ENCODE results near the gene ZNF841. TPM values are rescaled to one million over a fixed set of nuclear protein-coding genes. Genes with fewer than 3 reads are reported as not detected.

Gene ZNF841
- total and polyA plus RNA-seq, 2 of the 8 experiments (the other 6 are each of a cell fraction or from before 2014, with no cell fraction given), result 4.1 to 17.9 TPM

DNA sequence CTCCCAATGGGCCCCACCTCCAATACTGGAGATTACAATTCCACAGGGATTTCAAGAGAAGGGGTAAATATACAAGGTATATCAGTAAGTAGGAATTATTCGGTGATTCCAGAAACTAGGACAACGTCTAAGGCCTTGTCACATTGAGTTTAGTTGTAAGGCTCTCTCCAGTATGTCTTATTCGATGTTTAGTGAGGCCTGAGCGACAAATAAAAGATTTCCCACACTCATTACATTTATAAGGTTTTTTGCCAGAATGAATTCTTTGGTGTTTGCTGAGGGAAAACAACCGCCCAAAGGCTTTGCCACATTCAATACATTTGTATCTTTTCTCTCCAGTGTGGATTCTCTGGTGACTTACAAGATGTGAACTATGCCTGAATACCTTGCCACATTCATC is 19.1 kb upstream of the ZNF841 start:
- Histone ChIP-seq H4K91ac (replicated peaks; ENCODE audit: insufficient read length, low read length) (no peak overlapping the region), H3K9me3 (ENCODE audit: insufficient read depth in 2 of 2, low read depth in 1 of 2, low read length in 1 of 2) (peaks cover 94 to 95% of the 10 kb centered on the region in 2 experiments), H4K5ac (ENCODE audit: insufficient read length, low read depth, low read length) (no peak overlapping the region), H3K9ac (replicated peaks in 1 of 4; ENCODE audit: extremely low read depth in 1 of 4, low read depth in 3 of 4, low read length in 3 of 4) (no peak overlapping the region), H3K27me3 (replicated peaks in 1 of 4; ENCODE audit: control insufficient read depth in 3 of 4, extremely low read depth in 1 of 4, insufficient read depth in 3 of 4, low read length in 3 of 4) (no peaks in the 10 kb centered on the region), H3K27ac (ENCODE audit: low read depth, low read length) (no peak overlapping the region), H2BK12ac (ENCODE audit: low read depth, low read length) (no peak overlapping the region), H3K4me1 (replicated peaks in 1 of 4; ENCODE audit: control insufficient read depth in 3 of 4, insufficient read depth in 4 of 4, low read length in 3 of 4) (no peaks in the 10 kb centered on the region), H2AK5ac (ENCODE audit: low read depth, low read length) (no peak overlapping the region), H2BK5ac (ENCODE audit: low read depth, low read length) (no peak overlapping the region), H2AFZ (ENCODE audit: low read length) (no peak overlapping the region), H3K23me2 (ENCODE audit: low read depth, low read length) (no peaks in the 10 kb centered on the region), H2BK120ac (replicated peaks; ENCODE audit: low read depth, low read length) (no peak overlapping the region), H3K14ac (ENCODE audit: insufficient read length) (no peak overlapping the region), H3K4me2 (ENCODE audit: insufficient read depth in 1 of 2, low read depth in 2 of 2, low read length in 2 of 2) (no peak overlapping the region), H2BK20ac (ENCODE audit: low read length) (no peak overlapping the region), H3K79me2 (ENCODE audit: control insufficient read depth in 1 of 2, insufficient read depth in 2 of 2, low read length in 2 of 2) (peaks cover 0 to 3% of the 10 kb centered on the region in 2 experiments; a peak in 1 of 4 replicates), H3K23ac (ENCODE audit: insufficient read length) (no peak overlapping the region), H3K79me1 (ENCODE audit: low read depth, low read length) (no peaks in the 10 kb centered on the region), H4K8ac (ENCODE audit: extremely low read depth, insufficient read depth, low read length) (no peak overlapping the region), H3K56ac (replicated peaks; ENCODE audit: insufficient read length, low read depth, low read length) (no peak overlapping the region), H4K20me1 (replicated peaks in 1 of 2; ENCODE audit: control insufficient read depth in 1 of 2, insufficient read depth in 2 of 2, low read length in 2 of 2) (no peaks in the 10 kb centered on the region), H3K36me3 (ENCODE audit: control insufficient read depth in 2 of 4, insufficient read depth in 4 of 4, low read length in 3 of 4) (peaks cover 14 to 63% (median 50%) of the 10 kb centered on the region in 4 experiments; a peak in 7 of 8 replicates), H2BK15ac (ENCODE audit: low read length) (no peak overlapping the region), H3K4me3 (ENCODE audit: extremely low read depth in 1 of 4, insufficient read depth in 2 of 4, low read depth in 3 of 4, low read length in 4 of 4) (peak overlapping the region in 1 of 4 experiments; percentile 25; a peak in 1 of 8 replicates), H3K4ac (replicated peaks; ENCODE audit: insufficient read length, low read depth, low read length) (no peak overlapping the region), H3K18ac (ENCODE audit: extremely low read depth, low read length) (no peak overlapping the region)
- CTCF ChIA-PET (ENCODE audit: partially characterized antibody), result no interaction called here
- POLR2A ChIA-PET (ENCODE audit: partially characterized antibody), result no interaction called here
- FAIRE-seq, result no peak
- WGBS, 2 experiments (ENCODE audit: extremely low coverage in 1 of 2, insufficient coverage in 1 of 2, insufficient read length in 1 of 2, insufficient replicate concordance in 2 of 2, low coverage in 1 of 2, low lambda C conversion rate in 2 of 2, missing lambda C conversion rate in 1 of 2), result 86% methylated on average over 5 of the region's 5 CpGs; no CpG with 5 or more reads in 1 of the 2 experiments
- TF ChIP-seq SP2 (IDR thresholded peaks at IDR 0.05; ENCODE audit: low read length), result no peak
- no peak for TF ChIP-seq TBP (IDR thresholded peaks at IDR 0.05; ENCODE audit: low read depth, low read length)
- TF ChIP-seq POLR2AphosphoS5 (IDR thresholded peaks at IDR 0.05; ENCODE audit: low read depth, low read length), result no peak
- TF ChIP-seq, protein P1, sequence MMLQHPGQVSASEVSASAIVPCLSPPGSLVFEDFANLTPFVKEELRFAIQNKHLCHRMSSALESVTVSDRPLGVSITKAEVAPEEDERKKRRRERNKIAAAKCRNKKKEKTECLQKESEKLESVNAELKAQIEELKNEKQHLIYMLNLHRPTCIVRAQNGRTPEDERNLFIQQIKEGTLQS (IDR thresholded peaks at IDR 0.05; ENCODE audit: insufficient read depth, low read depth, low read length), result no peak
- no peak for TF ChIP-seq POLR2A (IDR thresholded peaks at IDR 0.05; ENCODE audit: control extremely low read depth in 1 of 2, low read depth in 2 of 2, low read length in 2 of 2)
- no peak for TF ChIP-seq TAF1 (IDR thresholded peaks at IDR 0.05; ENCODE audit: low read depth, low read length)
- no peak for TF ChIP-seq NANOG (IDR thresholded peaks at IDR 0.05; ENCODE audit: insufficient read depth, low read depth, low read length, poor library complexity, severe bottlenecking)
- TF ChIP-seq, protein P2, sequence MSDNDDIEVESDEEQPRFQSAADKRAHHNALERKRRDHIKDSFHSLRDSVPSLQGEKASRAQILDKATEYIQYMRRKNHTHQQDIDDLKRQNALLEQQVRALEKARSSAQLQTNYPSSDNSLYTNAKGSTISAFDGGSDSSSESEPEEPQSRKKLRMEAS (IDR thresholded peaks at IDR 0.05), result no peak
- no peak for TF ChIP-seq SP4 (IDR thresholded peaks at IDR 0.05; ENCODE audit: low read length)
- no peak for TF ChIP-seq SRF (IDR thresholded peaks at IDR 0.05; ENCODE audit: low read depth, low read length)
- no peak for TF ChIP-seq CTBP2 (IDR thresholded peaks at IDR 0.05; ENCODE audit: borderline replicate concordance, insufficient read depth, insufficient read length, low read length)
- no peak for TF ChIP-seq SIX5 (IDR thresholded peaks at IDR 0.05; ENCODE audit: low read depth, low read length)
- TF ChIP-seq RAD21 (IDR thresholded peaks at IDR 0.05 in 1 of 2, conservative IDR thresholded peaks at IDR 0.05 in 1 of 2; ENCODE audit: low read depth in 2 of 2, low read length in 2 of 2), result no peak
- no peak for TF ChIP-seq KDM5A (IDR thresholded peaks at IDR 0.05; ENCODE audit: low read length)
- DNase-seq (ENCODE audit: low read depth in 1 of 2, low spot score in 2 of 2), result no peak

Data from H1 (cell line).